ENCODE results near the gene FCGR3A.
A peak's percentile ranks its signal among the peaks of the same experiment; 100 is the strongest.
"Not testable (repeated sequence)": the region's sequence is repeated elsewhere in the genome, so short reads cannot be mapped to it uniquely, and the experiment has no call there.

The FCGR3A gene

DNA sequence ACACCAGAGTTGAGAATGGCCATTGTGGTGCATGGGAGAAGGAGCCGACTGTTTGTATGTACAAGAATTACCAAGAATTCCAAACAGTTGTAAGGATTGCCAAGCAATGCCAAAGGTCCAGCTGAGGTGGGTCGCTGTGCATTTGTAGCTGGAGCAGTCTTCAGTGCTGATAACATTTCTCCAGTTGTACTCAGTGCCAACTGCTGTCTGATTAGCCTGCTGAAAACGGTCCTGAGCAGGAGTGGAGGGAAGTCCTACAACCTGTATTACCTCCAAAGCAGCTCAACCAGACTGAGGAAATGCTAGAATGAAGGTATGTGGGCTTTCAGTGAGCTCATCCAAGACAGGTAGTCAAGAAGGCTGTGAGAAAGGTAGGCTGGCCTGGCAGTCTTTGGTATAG lies 6.5 kb upstream of the FCGR3A start:
- not testable (repeated sequence) for DNase-seq

DNA sequence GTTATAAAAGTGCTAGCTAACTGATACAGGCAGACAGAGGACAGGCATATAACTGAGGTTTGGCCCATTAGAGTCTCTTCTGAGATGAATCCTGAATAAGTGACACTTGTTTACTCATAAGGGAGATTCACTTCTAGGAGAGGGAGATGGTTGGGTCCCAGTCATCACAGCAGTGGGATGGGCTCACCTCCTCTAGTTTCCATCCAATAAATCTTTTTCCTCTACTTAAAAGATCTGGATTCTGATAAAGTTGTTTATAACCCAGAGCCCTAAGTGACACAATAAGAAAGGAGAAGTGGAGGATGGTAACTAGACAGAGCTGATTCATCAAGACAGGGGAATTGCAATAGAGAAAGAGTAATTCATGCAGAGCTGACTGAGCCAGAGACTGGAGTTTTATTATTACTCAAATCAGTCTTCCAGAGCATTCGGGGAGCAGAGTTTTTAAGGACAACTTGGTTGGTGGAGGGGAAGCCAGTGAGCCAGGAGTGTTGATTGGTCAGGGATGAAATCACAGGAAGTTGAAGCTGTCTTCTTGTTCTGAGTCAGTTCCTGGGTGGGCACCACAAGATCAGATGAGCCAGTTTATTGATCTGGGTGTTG lies 5.3 kb upstream of the FCGR3A start:
- not testable (repeated sequence) for DNase-seq

- not testable (repeated sequence) for DNase-seq
Measured at GRCh38 chr1:161554340-161554739, 4.7 kb upstream of the FCGR3A start.

GRCh38 chr1:161553631-161554030 lies 4.0 kb upstream of the FCGR3A start:
- DNase-seq = not testable (repeated sequence)

DNA sequence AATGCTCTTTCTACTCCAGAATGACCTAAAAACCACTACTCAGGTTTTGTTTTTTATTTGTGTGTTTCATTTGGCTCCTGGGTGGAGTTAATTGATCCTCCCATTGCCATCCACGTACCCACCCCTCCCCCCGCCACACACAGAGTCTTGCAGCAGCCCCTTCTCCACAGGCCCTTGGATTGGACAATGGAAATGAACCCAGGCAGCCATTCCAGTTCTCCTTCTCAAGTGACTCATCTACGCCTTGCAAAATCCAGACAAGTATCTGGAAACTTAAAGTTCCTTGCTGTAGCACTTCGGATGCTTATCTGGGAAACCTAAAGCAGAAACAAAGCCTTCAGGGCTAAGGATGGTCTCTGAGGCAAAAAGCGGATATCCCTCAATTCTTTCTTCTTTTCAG lies 1.3 kb upstream of the FCGR3A start:
- not testable (repeated sequence) for DNase-seq

GRCh38 chr1:161548749-161549406 lies 740 bp downstream of the FCGR3A start:
- not testable (repeated sequence) for DNase-seq

GRCh38 chr1:161547995-161548741 lies 1.4 kb downstream of the FCGR3A start:
- not testable (repeated sequence) for DNase-seq

- not testable (repeated sequence) for DNase-seq
Measured at GRCh38 chr1:161545005-161545731, 4.5 kb downstream of the FCGR3A start.

- not testable (repeated sequence) for DNase-seq
Measured at GRCh38 chr1:161543125-161543524, 6.5 kb downstream of the FCGR3A start.

- DNase-seq = not testable (repeated sequence)
Measured at GRCh38 chr1:161542091-161542559, 7.5 kb downstream of the FCGR3A start.

- not testable (repeated sequence) for DNase-seq
Measured at GRCh38 chr1:161540570-161540960, 9.1 kb downstream of the FCGR3A start.

DNA sequence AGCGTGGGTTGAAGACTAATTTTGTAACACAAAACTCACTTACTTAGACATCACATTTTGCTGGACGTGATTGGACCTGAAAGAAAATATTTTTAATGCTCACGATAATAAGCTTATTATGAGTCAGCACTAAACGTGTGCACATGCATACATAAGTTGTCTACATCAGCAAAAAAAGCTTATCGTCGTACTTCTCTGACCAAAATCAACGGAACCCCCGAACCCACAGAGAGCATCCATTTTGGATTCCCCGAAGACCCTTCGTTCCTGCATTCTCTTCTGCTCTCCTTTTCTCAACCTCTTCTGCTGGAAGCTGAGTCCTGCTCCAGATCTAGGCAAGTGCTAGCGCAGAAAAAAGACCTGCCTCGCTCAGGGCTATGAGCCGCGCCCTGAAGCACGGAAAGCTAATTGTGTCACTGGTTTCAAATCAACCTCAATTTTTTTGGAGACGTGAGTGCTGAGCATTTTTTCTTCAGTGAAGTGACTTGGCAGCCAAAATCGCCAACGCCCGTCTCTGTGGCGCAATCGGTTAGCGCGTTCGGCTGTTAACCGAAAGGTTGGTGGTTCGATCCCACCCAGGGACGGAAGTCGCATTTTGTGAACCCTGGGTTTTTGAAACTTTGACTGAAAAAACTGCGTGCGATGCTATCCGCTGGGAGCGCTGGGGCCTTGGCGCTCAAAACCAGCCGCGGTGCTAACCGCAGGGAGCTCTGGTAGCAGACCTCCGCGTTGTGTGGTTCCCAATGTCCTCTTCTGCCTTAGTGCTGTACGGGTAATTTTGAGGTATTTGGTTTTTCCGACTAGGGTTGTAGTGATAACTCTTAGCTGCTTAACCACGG lies 9.7 kb downstream of the FCGR3A start:
- peak; percentile 81 for DNase-seq

GRCh38 chr1:161538925-161539479 lies 10.6 kb downstream of the FCGR3A start:
- DNase-seq = not testable (repeated sequence)

- DNase-seq = not testable (repeated sequence)
Measured at GRCh38 chr1:161537068-161537669, 12.4 kb downstream of the FCGR3A start.

GRCh38 chr1:161532644-161533567 lies 16.7 kb downstream of the FCGR3A start:
- peak; percentile 59 for DNase-seq

- DNase-seq = no peak
Measured at GRCh38 chr1:161531986-161532643, 17.5 kb downstream of the FCGR3A start.

DNA sequence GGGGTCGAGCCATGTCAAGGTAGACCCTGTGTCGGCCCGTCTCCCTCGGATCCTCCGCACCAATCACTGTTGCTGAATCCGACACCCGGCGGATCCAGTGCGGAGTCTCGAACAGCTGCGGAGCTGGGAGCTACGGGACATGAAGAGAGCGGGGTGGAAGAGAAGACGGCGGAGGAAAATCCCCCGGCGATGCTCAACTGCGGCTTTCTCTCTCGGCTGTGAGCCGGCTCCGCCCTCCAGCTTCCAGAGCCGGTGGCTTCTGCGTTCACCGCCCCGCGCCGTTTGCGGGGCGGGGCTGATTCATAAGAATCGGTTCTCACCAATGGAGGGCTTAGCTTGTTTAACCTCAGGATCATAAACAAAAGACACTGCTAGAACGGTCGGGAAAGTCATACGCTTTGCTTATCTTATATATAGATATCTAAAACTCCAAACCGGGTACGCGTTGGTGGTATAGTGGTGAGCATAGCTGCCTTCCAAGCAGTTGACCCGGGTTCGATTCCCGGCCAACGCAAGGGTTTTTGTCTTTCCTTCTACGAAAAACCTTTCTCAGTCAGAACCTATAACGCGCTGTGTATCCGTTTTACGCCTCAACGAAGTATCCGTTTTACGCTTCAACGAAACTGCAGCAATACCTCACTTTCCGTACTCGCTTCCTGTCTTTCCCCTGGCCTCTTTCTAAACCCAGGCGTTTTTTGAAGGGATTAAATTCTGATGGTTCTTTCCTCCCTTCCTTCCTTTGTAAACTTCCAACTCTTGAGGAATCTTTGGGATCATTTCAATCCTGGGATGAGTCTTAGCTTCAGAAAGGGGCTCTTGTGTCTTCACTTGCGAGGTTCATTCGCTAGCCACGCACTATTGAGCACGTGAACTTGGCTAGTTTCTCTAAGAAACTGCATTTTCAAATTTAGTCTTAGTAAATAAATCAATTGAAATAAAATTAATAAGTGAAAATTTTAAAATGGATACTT lies 18.7 kb downstream of the FCGR3A start:
- peak; percentile 92 for DNase-seq

DNA sequence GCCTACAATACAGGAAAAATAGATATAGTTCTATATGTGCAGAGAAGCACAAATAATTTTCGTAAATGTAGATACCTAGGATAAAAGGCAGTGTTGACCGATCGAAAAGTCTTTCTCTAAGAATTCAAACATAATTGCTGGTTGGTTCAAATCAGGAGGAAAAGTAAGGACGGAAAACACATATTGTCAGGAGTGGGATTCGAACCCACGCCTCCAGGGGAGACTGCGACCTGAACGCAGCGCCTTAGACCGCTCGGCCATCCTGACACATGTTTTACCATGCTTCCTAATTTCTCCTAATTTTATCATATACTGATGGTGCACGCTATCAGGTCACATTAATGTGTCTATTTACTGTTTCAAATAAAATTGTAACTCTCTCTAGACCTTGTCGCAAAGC lies 19.5 kb downstream of the FCGR3A start:
- DNase-seq = peak; percentile 76

Data from right forelimb (tissue), 1 donor.